GM18519 (cell line): ENCODE results near the gene UBP1.
"Not testable (repeated sequence)": the region's sequence is repeated elsewhere in the genome, so short reads cannot be mapped to it uniquely, and the experiment has no call there.

ENCODE experiments used
- ATAC-seq: cut with Tn5 transposase; IDR thresholded peaks from one replicate; pipeline ENCODE4 v1.9.1; 2021; ENCODE audit warnings: mild to moderate bottlenecking, moderate library complexity; ENCODE audit not compliant: unreplicated experiment, low FRiP score

Gene UBP1

GRCh38 chr3:33338936-33339465 lies 101.2 kb downstream of the UBP1 start:
- ATAC-seq: not testable (repeated sequence)
